WTC11 (cell line): ENCODE data around the gene LIFR. TPM values are rescaled to one million over a fixed set of nuclear protein-coding genes. Genes with fewer than 3 reads are reported as not detected.
A peak's percentile ranks its signal among the peaks of the same experiment; 100 is the strongest.

ENCODE experiments used
- ATAC-seq: fragments of 200-7000 bp; cut with Tn5 transposase; 2 replicates; pipeline ENCODE4 v1.10.0; 2021; ENCODE audit warnings: mild to moderate bottlenecking, moderate library complexity
- CTCF ChIA-PET: fragments of 300-600 bp; sonication (Branson Sonifier 250); formaldehyde crosslinking; loops from one replicate; lab custom pipeline; 2021; ENCODE audit warnings: antibody characterized with exemption; lab: Charles Lee
- POLR2A ChIA-PET: fragments of 350-600 bp; sonication (Branson Sonifier 250); formaldehyde crosslinking; loops from one replicate; lab custom pipeline; 2021; ENCODE audit warnings: antibody characterized with exemption; lab: Charles Lee
- DNase-seq: peaks from one replicate; pipeline ENCODE4 v3.0.0; 2021; ENCODE audit warnings: low spot score
- H3K27ac Mint-ChIP-seq: 2 replicates; pipeline ENCODE4 v1.8.0; 2021; ENCODE audit warnings: mixed read lengths
- H3K27me3 Mint-ChIP-seq: 2 replicates; pipeline ENCODE4 v1.8.0; 2021; ENCODE audit warnings: low read depth, mild to moderate bottlenecking, moderate library complexity, mixed read lengths
- H3K36me3 Mint-ChIP-seq: 2 replicates; pipeline ENCODE4 v1.8.0; 2021; ENCODE audit warnings: mixed read lengths
- H3K4me1 Mint-ChIP-seq: 2 replicates; pipeline ENCODE4 v1.8.0; 2022; ENCODE audit warnings: mixed read lengths
- H3K4me3 Mint-ChIP-seq: 2 replicates; pipeline ENCODE4 v1.8.0; 2021; ENCODE audit warnings: mild to moderate bottlenecking, moderate library complexity, mixed read lengths
- H3K9me3 Mint-ChIP-seq: 2 replicates; pipeline ENCODE4 v1.8.0; 2021; ENCODE audit warnings: mixed read lengths
- ELF4 ChIP-seq: sonication (generic); formaldehyde crosslinking; IDR thresholded peaks from 2 replicates; pipeline ENCODE4 v1.8.1; 2022; ENCODE audit warnings: low read depth, mild to moderate bottlenecking, moderate library complexity, missing genetic modification reagents
- ESRRA ChIP-seq: sonication (generic); formaldehyde crosslinking; IDR thresholded peaks from 2 replicates; pipeline ENCODE4 v1.8.1; 2022; ENCODE audit warnings: mild to moderate bottlenecking, missing genetic modification reagents, borderline replicate concordance
- FOXK1 ChIP-seq: sonication (generic); formaldehyde crosslinking; IDR thresholded peaks from 2 replicates; pipeline ENCODE4 v1.8.0; 2022; ENCODE audit warnings: mild to moderate bottlenecking, moderate library complexity, missing genetic modification reagents
- GRHL2 ChIP-seq: fragments of 250-450 bp; sonication (Bioruptor Pico); IDR thresholded peaks from 2 replicates; pipeline ENCODE4 v1.8.0; 2022; ENCODE audit warnings: mild to moderate bottlenecking, moderate library complexity; ENCODE audit not compliant: insufficient replicate concordance, severe bottlenecking
- NR1H2 ChIP-seq: sonication (generic); formaldehyde crosslinking; IDR thresholded peaks from 2 replicates; pipeline ENCODE4 v1.9.0; 2021; ENCODE audit warnings: mild to moderate bottlenecking, moderate library complexity, missing genetic modification reagents
- OVOL2 ChIP-seq: fragments of 250-450 bp; sonication (Bioruptor Pico); IDR thresholded peaks from 2 replicates; pipeline ENCODE4 v1.9.0; 2021; ENCODE audit warnings: mild to moderate bottlenecking, borderline replicate concordance
- RORB ChIP-seq: fragments of 250-450 bp; sonication (Bioruptor Pico); IDR thresholded peaks from 2 replicates; pipeline ENCODE4 v1.9.0; 2021; ENCODE audit warnings: mild to moderate bottlenecking
- ZNF232 ChIP-seq: sonication (generic); formaldehyde crosslinking; IDR thresholded peaks from 2 replicates; pipeline ENCODE4 v1.8.0; 2022; ENCODE audit warnings: mild to moderate bottlenecking, missing genetic modification reagents
- ZNF416 ChIP-seq: fragments of 250-450 bp; sonication (Bioruptor Pico); IDR thresholded peaks from 2 replicates; pipeline ENCODE4 v1.9.0; 2021; ENCODE audit warnings: mild to moderate bottlenecking, inconsistent platforms
- total RNA-seq: library from RNA; stranded (reverse); gene quantifications from 3 replicates; pipeline ENCODE4 v1.2.3, GENCODE V29; 2021
- TF ChIP-seq, protein P1 (sequence below): sonication (generic); formaldehyde crosslinking; IDR thresholded peaks from 2 replicates; pipeline ENCODE4 v1.8.0; 2022; ENCODE audit warnings: mild to moderate bottlenecking, missing genetic modification reagents
- TF ChIP-seq, protein P2 (sequence below): sonication (generic); formaldehyde crosslinking; IDR thresholded peaks from 2 replicates; pipeline ENCODE4 v1.8.1; 2023; ENCODE audit warnings: mild to moderate bottlenecking, moderate library complexity, missing genetic modification reagents
- TF ChIP-seq, protein P3 (sequence below): sonication (generic); formaldehyde crosslinking; IDR thresholded peaks from 2 replicates; pipeline ENCODE4 v1.8.0; 2023; ENCODE audit warnings: missing genetic modification reagents, mild to moderate bottlenecking, borderline replicate concordance
- TF ChIP-seq, protein P4 (sequence below): sonication (generic); formaldehyde crosslinking; IDR thresholded peaks from 2 replicates; pipeline ENCODE4 v1.8.1; 2022; ENCODE audit warnings: missing genetic modification reagents, borderline replicate concordance
- TF ChIP-seq, protein P5 (sequence below): sonication (generic); formaldehyde crosslinking; IDR thresholded peaks from 2 replicates; pipeline ENCODE4 v1.8.0; 2023; ENCODE audit warnings: mild to moderate bottlenecking, missing genetic modification reagents

LIFR gene
- total RNA-seq, 1 experiment from 2014 or later: 14.4 TPM

DNA sequence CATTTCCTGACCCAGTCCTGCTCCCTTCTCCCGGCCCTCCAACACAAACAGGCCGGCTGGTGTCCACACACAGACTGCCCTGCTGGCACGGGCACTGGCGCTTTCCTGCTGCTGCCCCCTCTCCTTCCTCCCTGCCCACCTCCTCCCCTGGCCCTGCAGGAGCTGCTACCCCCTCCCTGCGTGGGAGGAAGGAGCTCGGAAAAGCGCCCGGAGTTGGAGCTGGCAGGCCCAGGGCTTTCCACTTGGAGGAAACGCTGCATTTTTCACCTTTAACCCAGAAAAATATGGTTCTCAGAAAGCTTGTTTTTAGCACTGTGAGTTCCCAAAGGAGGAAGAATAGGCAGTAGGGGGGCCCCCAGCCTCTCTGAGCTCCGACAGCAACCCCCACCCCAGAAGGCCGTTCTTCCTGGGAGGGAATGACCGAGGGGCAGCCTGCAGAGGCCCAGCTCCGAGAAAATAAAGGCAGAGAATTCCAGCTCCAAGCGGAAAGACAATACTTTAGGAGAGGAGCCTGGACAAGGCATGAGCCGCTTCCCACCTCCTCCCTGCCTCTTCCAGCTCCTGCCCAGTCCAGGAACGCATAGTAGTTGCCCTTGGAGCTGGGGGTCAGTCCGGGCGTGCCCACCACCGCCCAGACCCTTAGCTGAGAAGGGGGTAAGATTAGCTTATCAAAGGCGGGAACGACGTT lies 88.9 kb downstream of the LIFR start:
- peak; percentile 32 for ATAC-seq
- H3K27me3 Mint-ChIP-seq: no peaks in the 10 kb centered on the region
- CTCF ChIA-PET: interaction anchor here (0.6 to 5.4 kb wide), 6 partner anchors 26 to 614 kb away, joined by 3 to 31 read pairs (median 4); no protein-coding TSS in a partner anchor
- TF ChIP-seq NR1H2 (CRISPR knock-in tag): no peak
- H3K4me1 Mint-ChIP-seq: peaks cover 15% of the 10 kb centered on the region
- no peaks in the 10 kb centered on the region for H3K36me3 Mint-ChIP-seq
- DNase-seq: no peak
- H3K4me3 Mint-ChIP-seq: no peak overlapping the region
- POLR2A ChIA-PET: interaction anchor here (1.3 kb wide), 1 partner anchor 13 kb away, joined by 3 read pairs; no protein-coding TSS in a partner anchor
- peak overlapping the region; percentile 76; the same call in 1 of the 2 replicates for H3K27ac Mint-ChIP-seq
- no peaks in the 10 kb centered on the region for H3K9me3 Mint-ChIP-seq

DNA sequence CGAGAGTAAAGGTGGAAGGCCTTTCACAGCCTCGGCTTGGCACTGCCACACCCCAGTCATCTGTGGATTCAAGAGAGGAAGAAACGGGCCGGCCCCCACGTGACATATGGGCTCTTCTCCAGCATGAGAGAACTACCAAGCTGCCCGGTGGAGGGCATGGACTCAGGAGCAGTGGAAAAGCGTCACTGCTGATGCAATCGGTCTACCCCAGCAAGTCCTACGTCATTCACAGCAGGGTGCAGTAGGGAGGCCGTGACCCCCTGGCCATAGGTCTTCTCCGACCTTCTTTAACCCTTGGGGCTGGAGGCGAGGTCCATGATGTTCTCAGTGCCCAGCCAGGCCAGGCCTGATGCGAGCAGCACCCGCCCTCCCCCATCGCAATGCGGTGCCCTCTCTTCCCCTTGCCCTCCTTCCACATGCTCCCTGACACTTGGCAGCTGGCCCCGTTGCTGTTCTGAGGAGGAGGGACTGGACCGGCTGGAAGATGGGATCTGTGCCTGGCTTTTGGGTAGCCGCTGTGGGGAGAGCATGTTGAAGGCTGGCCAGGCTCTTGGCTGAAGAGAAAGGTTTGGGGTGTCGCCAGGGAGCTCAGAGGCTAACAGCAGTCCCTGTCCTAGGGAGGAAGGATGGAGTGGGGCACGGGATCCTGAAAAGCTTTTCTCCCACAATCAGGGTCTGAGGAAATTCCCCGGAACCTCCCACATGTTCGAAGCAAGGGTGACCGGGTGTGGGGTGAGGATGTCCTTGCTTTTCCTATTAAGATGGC lies 89.8 kb downstream of the LIFR start:
- DNase-seq: no peak
- Mint-ChIP-seq H3K27ac (no peak overlapping the region), H3K4me3 (no peak overlapping the region), H3K36me3 (no peaks in the 10 kb centered on the region), H3K9me3 (no peaks in the 10 kb centered on the region), H3K27me3 (no peaks in the 10 kb centered on the region), H3K4me1 (peaks cover 15% of the 10 kb centered on the region)
- POLR2A ChIA-PET: no interaction called here
- TF ChIP-seq, protein P1, sequence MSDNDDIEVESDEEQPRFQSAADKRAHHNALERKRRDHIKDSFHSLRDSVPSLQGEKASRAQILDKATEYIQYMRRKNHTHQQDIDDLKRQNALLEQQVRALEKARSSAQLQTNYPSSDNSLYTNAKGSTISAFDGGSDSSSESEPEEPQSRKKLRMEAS (CRISPR knock-in tag): 0 out of 2 replicates have a peak, but pooled peaks have one; percentile 25
- TF ChIP-seq, protein P2, sequence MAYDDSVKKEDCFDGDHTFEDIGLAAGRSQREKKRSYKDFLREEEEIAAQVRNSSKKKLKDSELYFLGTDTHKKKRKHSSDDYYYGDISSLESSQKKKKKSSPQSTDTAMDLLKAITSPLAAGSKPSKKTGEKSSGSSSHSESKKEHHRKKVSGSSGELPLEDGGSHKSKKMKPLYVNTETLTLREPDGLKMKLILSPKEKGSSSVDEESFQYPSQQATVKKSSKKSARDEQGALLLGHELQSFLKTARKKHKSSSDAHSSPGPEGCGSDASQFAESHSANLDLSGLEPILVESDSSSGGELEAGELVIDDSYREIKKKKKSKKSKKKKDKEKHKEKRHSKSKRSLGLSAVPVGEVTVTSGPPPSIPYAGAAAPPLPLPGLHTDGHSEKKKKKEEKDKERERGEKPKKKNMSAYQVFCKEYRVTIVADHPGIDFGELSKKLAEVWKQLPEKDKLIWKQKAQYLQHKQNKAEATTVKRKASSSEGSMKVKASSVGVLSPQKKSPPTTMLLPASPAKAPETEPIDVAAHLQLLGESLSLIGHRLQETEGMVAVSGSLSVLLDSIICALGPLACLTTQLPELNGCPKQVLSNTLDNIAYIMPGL (CRISPR knock-in tag): no peak
- CTCF ChIA-PET: interaction anchor here (1.4 to 5.4 kb wide), 3 partner anchors 25 to 285 kb away, joined by 3 to 31 read pairs (median 16); no protein-coding TSS in a partner anchor
- no peak for ATAC-seq

DNA sequence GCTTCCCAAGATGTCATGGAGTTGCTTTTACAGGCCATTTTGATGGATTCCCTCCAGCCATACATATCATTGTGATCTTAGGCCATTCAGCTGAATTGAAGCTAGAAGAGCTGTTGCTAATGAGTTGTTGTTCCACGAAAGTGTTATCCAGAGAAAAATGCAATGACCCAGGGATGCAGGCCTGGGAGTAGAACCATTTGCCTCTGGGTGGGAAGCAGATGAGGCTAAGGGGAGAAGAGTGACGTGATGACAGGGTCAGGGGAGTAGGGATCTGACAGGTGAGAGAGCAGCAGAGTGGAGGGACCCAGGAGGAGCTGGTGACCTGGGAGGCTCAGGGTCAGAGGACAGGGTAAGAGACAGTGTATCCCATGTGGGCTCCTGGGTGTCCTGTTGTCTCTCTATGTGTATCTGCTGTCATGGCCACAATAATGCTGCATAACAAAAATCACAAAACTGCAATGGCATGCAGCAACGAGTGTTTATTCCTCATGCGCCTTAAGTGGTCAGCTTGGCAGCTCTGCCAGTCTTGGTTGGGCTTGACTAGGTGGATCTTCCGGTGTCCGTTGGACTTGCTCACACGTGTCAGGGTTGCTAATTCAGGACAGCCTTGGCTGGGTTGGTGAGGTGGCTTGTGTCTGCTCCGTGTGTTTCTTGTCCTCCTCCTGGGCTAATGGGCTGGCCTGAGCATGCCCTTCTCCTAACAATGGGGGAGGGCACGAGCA lies 90.6 kb downstream of the LIFR start:
- Mint-ChIP-seq H3K27ac (no peak overlapping the region), H3K4me1 (peaks cover 15% of the 10 kb centered on the region), H3K4me3 (no peak overlapping the region), H3K27me3 (no peaks in the 10 kb centered on the region), H3K36me3 (no peaks in the 10 kb centered on the region), H3K9me3 (no peaks in the 10 kb centered on the region)
- CTCF ChIA-PET: interaction anchor here (3.3 to 5.4 kb wide), 2 partner anchors 24 to 45 kb away, joined by 16 to 31 read pairs; no protein-coding TSS in a partner anchor
- POLR2A ChIA-PET: no interaction called here
- ATAC-seq: no peak
- no peak for DNase-seq
- TF ChIP-seq ZNF416 (CRISPR knock-in tag) (no peak), NR1H2 (CRISPR knock-in tag) (no peak), ZNF232 (CRISPR knock-in tag) (no peak), OVOL2 (CRISPR knock-in tag) (no peak), ESRRA (no peak), FOXK1 (CRISPR knock-in tag) (no peak), ELF4 (no peak), GRHL2 (CRISPR knock-in tag) (no peak), RORB (CRISPR knock-in tag) (no peak)
- TF ChIP-seq, protein P3, sequence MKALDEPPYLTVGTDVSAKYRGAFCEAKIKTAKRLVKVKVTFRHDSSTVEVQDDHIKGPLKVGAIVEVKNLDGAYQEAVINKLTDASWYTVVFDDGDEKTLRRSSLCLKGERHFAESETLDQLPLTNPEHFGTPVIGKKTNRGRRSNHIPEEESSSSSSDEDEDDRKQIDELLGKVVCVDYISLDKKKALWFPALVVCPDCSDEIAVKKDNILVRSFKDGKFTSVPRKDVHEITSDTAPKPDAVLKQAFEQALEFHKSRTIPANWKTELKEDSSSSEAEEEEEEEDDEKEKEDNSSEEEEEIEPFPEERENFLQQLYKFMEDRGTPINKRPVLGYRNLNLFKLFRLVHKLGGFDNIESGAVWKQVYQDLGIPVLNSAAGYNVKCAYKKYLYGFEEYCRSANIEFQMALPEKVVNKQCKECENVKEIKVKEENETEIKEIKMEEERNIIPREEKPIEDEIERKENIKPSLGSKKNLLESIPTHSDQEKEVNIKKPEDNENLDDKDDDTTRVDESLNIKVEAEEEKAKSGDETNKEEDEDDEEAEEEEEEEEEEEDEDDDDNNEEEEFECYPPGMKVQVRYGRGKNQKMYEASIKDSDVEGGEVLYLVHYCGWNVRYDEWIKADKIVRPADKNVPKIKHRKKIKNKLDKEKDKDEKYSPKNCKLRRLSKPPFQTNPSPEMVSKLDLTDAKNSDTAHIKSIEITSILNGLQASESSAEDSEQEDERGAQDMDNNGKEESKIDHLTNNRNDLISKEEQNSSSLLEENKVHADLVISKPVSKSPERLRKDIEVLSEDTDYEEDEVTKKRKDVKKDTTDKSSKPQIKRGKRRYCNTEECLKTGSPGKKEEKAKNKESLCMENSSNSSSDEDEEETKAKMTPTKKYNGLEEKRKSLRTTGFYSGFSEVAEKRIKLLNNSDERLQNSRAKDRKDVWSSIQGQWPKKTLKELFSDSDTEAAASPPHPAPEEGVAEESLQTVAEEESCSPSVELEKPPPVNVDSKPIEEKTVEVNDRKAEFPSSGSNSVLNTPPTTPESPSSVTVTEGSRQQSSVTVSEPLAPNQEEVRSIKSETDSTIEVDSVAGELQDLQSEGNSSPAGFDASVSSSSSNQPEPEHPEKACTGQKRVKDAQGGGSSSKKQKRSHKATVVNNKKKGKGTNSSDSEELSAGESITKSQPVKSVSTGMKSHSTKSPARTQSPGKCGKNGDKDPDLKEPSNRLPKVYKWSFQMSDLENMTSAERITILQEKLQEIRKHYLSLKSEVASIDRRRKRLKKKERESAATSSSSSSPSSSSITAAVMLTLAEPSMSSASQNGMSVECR (CRISPR knock-in tag): no peak
- TF ChIP-seq, protein P4, sequence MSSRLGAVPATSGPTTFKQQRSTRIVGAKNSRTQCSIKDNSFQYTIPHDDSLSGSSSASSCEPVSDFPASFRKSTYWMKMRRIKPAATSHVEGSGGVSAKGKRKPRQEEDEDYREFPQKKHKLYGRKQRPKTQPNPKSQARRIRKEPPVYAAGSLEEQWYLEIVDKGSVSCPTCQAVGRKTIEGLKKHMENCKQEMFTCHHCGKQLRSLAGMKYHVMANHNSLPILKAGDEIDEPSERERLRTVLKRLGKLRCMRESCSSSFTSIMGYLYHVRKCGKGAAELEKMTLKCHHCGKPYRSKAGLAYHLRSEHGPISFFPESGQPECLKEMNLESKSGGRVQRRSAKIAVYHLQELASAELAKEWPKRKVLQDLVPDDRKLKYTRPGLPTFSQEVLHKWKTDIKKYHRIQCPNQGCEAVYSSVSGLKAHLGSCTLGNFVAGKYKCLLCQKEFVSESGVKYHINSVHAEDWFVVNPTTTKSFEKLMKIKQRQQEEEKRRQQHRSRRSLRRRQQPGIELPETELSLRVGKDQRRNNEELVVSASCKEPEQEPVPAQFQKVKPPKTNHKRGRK (CRISPR knock-in tag): no peak
- TF ChIP-seq, protein P5, sequence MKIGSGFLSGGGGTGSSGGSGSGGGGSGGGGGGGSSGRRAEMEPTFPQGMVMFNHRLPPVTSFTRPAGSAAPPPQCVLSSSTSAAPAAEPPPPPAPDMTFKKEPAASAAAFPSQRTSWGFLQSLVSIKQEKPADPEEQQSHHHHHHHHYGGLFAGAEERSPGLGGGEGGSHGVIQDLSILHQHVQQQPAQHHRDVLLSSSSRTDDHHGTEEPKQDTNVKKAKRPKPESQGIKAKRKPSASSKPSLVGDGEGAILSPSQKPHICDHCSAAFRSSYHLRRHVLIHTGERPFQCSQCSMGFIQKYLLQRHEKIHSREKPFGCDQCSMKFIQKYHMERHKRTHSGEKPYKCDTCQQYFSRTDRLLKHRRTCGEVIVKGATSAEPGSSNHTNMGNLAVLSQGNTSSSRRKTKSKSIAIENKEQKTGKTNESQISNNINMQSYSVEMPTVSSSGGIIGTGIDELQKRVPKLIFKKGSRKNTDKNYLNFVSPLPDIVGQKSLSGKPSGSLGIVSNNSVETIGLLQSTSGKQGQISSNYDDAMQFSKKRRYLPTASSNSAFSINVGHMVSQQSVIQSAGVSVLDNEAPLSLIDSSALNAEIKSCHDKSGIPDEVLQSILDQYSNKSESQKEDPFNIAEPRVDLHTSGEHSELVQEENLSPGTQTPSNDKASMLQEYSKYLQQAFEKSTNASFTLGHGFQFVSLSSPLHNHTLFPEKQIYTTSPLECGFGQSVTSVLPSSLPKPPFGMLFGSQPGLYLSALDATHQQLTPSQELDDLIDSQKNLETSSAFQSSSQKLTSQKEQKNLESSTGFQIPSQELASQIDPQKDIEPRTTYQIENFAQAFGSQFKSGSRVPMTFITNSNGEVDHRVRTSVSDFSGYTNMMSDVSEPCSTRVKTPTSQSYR (CRISPR knock-in tag): no peak
